Right ventricle myocardium superior (tissue), 1 donor: Measurements from ENCODE around the gene CACNA2D2. TPM values are rescaled to one million over a fixed set of nuclear protein-coding genes. Genes with fewer than 3 reads are reported as not detected.
A peak's percentile ranks its signal among the peaks of the same experiment; 100 is the strongest.

Source experiments
- ATAC-seq: fragments of 200-7000 bp; cut with Tn5 transposase; one replicate; pipeline ENCODE4 v1.9.1; 2020; ENCODE audit warnings: mild to moderate bottlenecking; ENCODE audit not compliant: poor library complexity
- DNase-seq: peaks from one replicate; pipeline ENCODE4 v3.0.0-alpha.2; 2020
- intact Hi-C: fragments of 100-400 bp; cut with DNase I; formaldehyde crosslinking; loops from one replicate; pipeline ENCODE4 v1.11.2; 2022
- total RNA-seq: library from RNA; stranded (reverse); fragmentation: NEBNext Ultra II Directional; extraction: Animal tissue kit (Norgen Biotek cat#: 25700); gene quantifications from one replicate; pipeline ENCODE4 v1.2.1, GENCODE V29; 2021
- donor health status: DM: no; HTN: yes; CAD: no; lungs with severe emphysema.

CACNA2D2 gene
- total RNA-seq, 1 donor from 2014 or later, result 1.6 TPM

DNA sequence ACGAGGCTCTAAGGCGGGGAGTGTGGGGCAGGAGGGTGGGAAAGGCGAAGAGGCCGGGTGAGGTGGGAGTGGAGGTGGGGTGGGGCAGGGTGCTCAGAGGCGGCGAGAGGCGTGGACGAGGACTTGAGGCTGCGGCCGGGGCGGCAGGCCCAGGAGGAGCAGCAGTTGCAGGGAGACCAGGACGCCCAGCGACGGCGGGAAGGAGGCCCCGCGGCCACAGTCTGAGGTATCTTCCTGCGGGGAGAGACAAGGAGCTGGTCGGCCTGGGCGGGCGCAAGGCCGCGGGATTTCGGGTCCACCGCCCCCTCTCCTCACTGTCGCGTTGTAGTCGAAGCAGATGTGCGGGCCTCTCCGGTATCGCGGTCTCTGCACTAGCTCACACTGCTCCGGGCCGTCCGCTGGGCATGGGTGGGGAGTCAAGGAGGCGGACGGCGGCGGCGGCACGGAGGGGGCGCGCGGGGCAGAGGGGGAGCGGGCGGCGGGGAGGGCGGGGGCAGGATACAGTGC, 138.8 kb downstream of the CACNA2D2 start:
- intact Hi-C loops, result no loop called here

GRCh38 chr3:50359760-50360110, 143.7 kb downstream of the CACNA2D2 start:
- DNase-seq, result no peak
- intact Hi-C loops, result no loop called here
- ATAC-seq, result no peak

More for the DNA sequence above, 138.8 kb downstream of the CACNA2D2 start:
- peak; percentile 33 for ATAC-seq
- DNase-seq, result no peak

- intact Hi-C loops, result no loop called here
- peak; percentile 97 for DNase-seq
- ATAC-seq, result peak; percentile 97
Measured at GRCh38 chr3:50358911-50359759, 144.3 kb downstream of the CACNA2D2 start, which contains the start of gene TMEM115. Gene TMEM115 (minus strand): TSS chr3:50359521. CDS start chr3:50359063, 458 bp downstream.

DNA sequence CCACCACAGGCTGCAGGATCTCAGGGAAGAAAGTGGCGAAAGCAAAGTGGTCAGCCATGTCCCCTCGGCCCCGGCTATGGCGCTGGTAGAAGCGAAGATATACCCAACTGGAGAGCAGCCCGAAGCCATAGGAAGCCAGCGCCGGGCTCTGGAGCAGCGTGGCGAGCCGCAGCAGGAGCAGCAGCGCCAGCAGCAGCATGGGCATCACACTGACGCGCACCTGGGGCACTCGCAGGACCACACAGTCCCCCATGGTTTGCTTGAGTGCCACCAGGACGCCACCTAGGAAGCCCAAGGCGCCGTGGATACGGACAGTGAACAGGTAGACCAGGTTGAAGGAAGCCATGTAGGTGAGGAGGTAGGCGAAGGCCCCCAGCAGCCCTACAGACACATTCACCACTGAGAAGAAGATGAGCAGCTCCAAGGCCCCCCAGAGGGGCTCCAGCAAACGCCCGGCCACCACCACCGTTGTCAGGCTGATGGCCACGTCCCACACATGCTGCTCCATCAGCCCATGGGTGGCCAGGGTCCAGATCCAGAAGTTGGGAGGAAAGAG, 145.0 kb downstream of the CACNA2D2 start:
- DNase-seq (no peak), ATAC-seq (no peak)
- intact Hi-C loops, result no loop called here

DNA sequence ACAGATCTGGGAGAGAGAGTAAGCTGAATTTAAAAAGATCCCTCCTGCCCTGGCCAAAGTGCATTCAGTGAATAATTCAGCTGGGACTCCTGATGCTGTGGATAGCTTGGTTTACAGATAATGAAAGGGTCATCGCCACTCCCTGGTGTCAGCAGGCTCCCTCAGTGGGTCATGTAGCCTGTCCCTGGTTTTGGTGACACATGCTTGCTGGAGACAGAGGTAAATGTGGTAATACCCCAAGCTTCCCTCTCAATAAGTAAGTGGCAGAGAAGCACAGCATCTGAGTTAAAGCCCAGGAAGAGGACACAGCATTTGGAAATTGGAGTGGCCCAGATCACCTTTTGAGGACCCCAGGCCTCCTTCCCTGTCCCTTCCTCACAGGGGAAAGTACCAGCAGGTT, 146.0 kb downstream of the CACNA2D2 start:
- intact Hi-C loops, result no loop called here
- no peak for DNase-seq
- no peak for ATAC-seq

- peak; percentile 9 for ATAC-seq
- DNase-seq, result peak; percentile 59
- intact Hi-C loops, result no loop called here
Measured at GRCh38 chr3:50356553-50356952, 146.9 kb downstream of the CACNA2D2 start.

GRCh38 chr3:50355829-50356552, 147.4 kb downstream of the CACNA2D2 start:
- intact Hi-C loops, result no loop called here
- no peak for DNase-seq
- no peak for ATAC-seq

DNA sequence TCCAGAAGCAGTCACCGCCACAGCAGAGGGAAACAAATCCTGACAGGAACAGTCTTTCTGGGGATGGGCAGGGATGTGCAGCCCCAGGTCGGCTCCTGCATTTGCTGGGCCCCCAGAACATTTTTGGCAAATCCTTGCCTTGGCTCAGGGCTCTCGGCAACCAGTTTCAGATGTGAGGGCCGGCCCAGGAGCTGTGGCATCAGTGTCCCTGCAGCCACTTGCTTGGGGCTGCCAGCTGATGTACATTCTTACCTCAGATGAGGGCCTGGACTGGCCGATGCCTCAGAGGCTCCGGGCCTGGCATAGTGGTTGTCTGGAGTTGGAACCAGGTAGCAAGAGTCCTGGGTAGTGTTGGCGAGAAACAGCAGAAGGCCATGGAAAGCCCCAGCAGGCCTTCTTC, 148.6 kb downstream of the CACNA2D2 start:
- ATAC-seq (no peak), DNase-seq (no peak)
- intact Hi-C loops, result no loop called here

- no peak for DNase-seq
- intact Hi-C loops, result no loop called here
- ATAC-seq, result no peak
Measured at GRCh38 chr3:50354186-50354764, 149.2 kb downstream of the CACNA2D2 start.

GRCh38 chr3:50353245-50354004, 150.0 kb downstream of the CACNA2D2 start:
- intact Hi-C loops, result no loop called here

DNA sequence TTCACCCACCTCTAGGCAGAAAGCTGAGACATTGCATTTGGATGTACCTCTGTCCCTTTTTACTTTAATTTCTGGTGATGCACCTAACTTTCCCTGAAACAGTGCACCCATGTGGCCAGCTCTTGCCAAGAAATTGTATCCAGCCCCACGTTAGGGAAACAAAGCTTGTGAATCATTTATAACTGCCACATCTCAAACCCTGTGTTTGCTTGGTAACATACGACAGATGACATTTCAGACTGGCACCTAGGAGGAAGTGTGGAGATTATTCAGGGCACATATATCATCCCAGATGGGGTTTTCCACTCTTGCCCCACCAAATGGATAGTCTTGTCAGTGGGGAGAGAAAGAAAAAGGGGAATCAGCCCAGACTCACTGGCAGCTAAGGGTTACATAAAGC, 150.7 kb downstream of the CACNA2D2 start:
- ATAC-seq (no peak), DNase-seq (no peak)
- intact Hi-C loops, result no loop called here

More at GRCh38 chr3:50353245-50354004, 150.0 kb downstream of the CACNA2D2 start:
- DNase-seq (no peak), ATAC-seq (no peak)

DNA sequence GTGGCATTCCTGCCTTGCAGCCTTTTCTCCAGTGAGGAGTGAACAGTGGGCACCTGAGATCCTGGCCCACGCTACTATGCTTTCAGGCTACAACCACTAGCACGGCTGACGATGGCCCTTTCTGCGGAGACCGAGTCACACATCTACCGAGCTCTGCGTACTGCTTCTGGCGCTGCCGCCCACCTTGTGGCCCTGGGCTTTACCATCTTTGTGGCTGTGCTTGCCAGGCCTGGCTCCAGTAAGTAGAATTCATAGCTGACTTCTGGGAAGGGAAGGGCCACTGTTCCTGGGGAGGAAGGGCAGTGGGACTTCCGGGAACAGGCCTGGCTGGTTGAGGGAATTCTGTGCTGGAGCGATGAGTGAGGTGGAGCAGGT, 152.1 kb downstream of the CACNA2D2 start:
- DNase-seq (no peak), ATAC-seq (no peak)
- intact Hi-C loops, result no loop called here

- ATAC-seq (peak; percentile 97), DNase-seq (peak; percentile 98)
- intact Hi-C loops, result no loop called here
Measured at GRCh38 chr3:50350527-50351322, 152.7 kb downstream of the CACNA2D2 start, which contains the start of the genes CYB561D2 and NPRL2. Gene CYB561D2 (plus strand): TSS chr3:50350862. CDS start chr3:50351434, 572 bp downstream. Gene NPRL2 (minus strand): TSS chr3:50350775. CDS start chr3:50350652, 123 bp downstream.

DNA sequence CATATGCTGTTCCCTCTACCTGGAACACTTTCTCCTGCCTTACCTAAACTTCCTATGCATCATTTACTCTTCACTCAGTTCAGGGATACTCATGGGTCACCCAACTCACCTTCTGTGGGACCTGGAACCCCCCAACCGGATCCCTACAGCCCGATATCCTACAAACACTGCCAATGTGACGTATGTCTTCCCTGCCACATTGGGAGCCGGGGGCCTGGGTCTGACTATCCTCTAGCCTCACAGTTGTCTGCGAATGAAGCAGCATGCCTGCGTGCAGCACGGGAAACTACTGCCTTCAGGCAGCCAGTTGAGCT, 153.3 kb downstream of the CACNA2D2 start:
- ATAC-seq (no peak), DNase-seq (no peak)
- intact Hi-C loops, result no loop called here

DNA sequence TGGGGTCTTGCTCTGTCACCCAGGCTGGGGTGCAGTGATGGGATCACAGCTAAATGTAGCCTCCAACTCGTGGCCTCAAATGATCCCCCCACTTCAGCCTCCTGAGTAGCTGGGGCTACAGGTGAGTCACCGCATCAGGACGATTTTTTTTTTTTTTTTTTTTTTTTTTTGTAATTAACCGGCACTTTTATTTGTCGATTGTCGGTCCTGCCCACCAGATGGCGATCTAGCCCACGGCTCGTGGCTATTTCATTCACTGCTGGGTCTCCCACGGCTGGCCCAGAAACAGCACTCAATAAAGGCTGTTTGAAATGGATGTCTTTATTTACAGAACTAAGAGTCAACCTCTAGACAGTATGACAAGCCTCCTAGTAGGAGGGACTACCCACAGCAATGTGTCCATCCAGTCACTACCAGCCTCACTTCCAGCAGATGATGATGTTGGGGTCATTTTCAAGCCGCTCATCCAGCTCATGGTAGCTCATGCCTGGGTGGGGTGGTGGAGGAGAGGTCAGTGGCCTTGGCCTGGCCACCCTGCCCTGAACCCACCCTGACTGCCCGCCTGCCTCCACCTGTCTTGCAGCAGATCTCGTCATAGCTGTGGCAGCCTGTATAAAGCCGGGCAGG, 156.1 kb downstream of the CACNA2D2 start:
- intact Hi-C loops, result loop anchor here (5.0 kb wide), 1 partner anchor 195 kb away; no protein-coding TSS in a partner anchor
- ATAC-seq (no peak), DNase-seq (peak; percentile 77)

DNA sequence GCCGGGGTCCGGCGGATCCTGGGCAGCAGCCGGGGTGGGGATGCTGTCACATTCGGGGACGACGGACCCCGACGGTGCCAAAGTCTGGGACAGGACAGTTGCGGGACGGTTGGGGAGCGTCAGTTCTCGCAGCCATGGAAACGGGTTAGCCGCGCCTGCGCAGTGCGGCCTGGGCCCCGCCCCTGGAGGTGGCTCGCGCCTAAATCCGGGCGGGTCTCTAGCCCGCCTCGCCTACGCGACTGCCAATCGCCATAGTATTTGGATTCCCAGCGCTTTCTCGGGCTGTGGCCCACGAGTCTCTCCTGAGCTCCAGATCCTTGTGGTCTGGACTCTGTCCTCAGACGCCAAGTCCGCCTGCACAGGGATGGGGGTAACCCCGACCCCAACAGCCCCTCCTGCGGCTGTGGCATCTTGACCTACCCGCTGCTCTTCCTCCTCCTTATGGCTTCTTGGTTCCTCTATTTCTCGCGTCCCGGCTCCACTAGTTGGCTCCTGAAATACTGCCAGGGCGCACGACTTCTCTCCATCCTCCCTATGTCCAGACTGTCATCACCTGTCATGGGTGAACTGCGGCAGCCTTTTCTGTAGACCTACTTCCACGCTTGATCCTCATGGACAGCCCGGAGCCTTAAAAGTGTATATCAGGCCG, 157.7 kb downstream of the CACNA2D2 start, which contains the start of gene ZMYND10:
Gene ZMYND10, minus strand, starts transcription at position 147 of the 649 bp plus-strand sequence. CDS start 153 bp downstream, outside the sequence.
- DNase-seq (peak; percentile 89), ATAC-seq (peak; percentile 44)
- intact Hi-C loops, result loop anchor here (5.0 kb wide), 1 partner anchor 197 kb away; no protein-coding TSS in a partner anchor
